Cerebellar cortex (tissue), 1 donor: Measurements from ENCODE around the gene ZNF280B.
"Not testable (repeated sequence)": the region's sequence is repeated elsewhere in the genome, so short reads cannot be mapped to it uniquely, and the experiment has no call there.

ENCODE experiments used
- DNase-seq: peaks from one replicate; pipeline ENCODE4 v3.0.0-alpha.2; 2015; ENCODE audit warnings: low spot score

The ZNF280B gene

GRCh38 chr22:22534604-22535415 is 26.3 kb upstream of the ZNF280B start:
- no peak for DNase-seq

GRCh38 chr22:22533863-22534262 is 25.3 kb upstream of the ZNF280B start:
- no peak for DNase-seq

- no peak for DNase-seq
These were observed 24.9 kb upstream of the ZNF280B start for GRCh38 chr22:22533417-22533816.

GRCh38 chr22:22532547-22533071 is 24.1 kb upstream of the ZNF280B start:
- not testable (repeated sequence) for DNase-seq

GRCh38 chr22:22531770-22532546 is 23.4 kb upstream of the ZNF280B start:
- no peak for DNase-seq

GRCh38 chr22:22528780-22529179 is 20.2 kb upstream of the ZNF280B start:
- no peak for DNase-seq

GRCh38 chr22:22527312-22527711 is 18.8 kb upstream of the ZNF280B start:
- DNase-seq, result no peak

- no peak for DNase-seq
These were observed 17.8 kb upstream of the ZNF280B start for GRCh38 chr22:22526125-22526912.

GRCh38 chr22:22523494-22523893 is 15.0 kb upstream of the ZNF280B start:
- no peak for DNase-seq

GRCh38 chr22:22521631-22522030 is 13.1 kb upstream of the ZNF280B start:
- DNase-seq, result no peak

GRCh38 chr22:22520667-22521602 is 12.4 kb upstream of the ZNF280B start:
- DNase-seq, result no peak

- no peak for DNase-seq
These were observed 11.6 kb upstream of the ZNF280B start, which contains the start of gene ZNF280A for GRCh38 chr22:22520020-22520656. Gene ZNF280A, minus strand, starts transcription at chr22:22520270. Its CDS starts 4,640 bp downstream, at chr22:22515630.

GRCh38 chr22:22519591-22519990 is 11.0 kb upstream of the ZNF280B start:
- DNase-seq, result no peak

GRCh38 chr22:22516992-22517391 is 8.4 kb upstream of the ZNF280B start:
- no peak for DNase-seq

- DNase-seq, result no peak
These were observed 7.3 kb upstream of the ZNF280B start for GRCh38 chr22:22515890-22516289.

- not testable (repeated sequence) for DNase-seq
These were observed 5.9 kb upstream of the ZNF280B start for GRCh38 chr22:22514431-22514830.

- DNase-seq, result no peak
These were observed 5.1 kb upstream of the ZNF280B start for GRCh38 chr22:22513619-22514018.

- no peak for DNase-seq
These were observed 4.4 kb upstream of the ZNF280B start for GRCh38 chr22:22512951-22513350.

GRCh38 chr22:22510833-22511232 is 2.3 kb upstream of the ZNF280B start:
- not testable (repeated sequence) for DNase-seq

GRCh38 chr22:22509912-22510311 is 1.4 kb upstream of the ZNF280B start:
- DNase-seq, result not testable (repeated sequence)
